ENCODE measurements around the gene METTL15.

GRCh38 chr11:28071305-28071704 lies 36.9 kb upstream of the METTL15 start:
- TF ChIP-seq CTCF (IDR thresholded peaks at IDR 0.05): no peak
- TF ChIP-seq POLR2A (IDR thresholded peaks at IDR 0.05): no peak
